Retina (tissue), 1 donor: ENCODE data around the gene HYPK.
"Not testable (repeated sequence)": the region's sequence is repeated elsewhere in the genome, so short reads cannot be mapped to it uniquely, and the experiment has no call there.

Experiments
- DNase-seq: peaks from one replicate; pipeline ENCODE4 v3.0.0-alpha.2; 2016

HYPK gene

DNA sequence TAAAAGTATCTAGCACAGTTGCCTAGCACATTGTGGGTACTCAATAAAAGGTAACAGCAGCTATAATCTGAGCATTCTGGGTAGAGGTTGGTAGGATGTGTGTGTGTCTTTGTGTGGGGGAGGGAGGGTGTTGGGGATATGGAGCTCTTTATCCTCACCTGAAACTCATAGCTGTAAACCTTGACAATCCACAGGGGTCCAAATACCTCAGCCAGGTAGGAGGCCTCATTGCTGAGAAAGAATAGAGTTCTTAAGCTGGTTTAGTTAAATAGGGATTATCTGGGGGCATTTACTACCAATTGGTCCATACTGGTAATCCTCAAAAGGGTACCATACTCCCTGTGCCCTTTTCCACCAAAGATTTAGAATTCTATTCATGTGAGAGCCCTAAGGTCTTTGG, 4.4 kb upstream of the HYPK start:
- DNase-seq = no peak

DNA sequence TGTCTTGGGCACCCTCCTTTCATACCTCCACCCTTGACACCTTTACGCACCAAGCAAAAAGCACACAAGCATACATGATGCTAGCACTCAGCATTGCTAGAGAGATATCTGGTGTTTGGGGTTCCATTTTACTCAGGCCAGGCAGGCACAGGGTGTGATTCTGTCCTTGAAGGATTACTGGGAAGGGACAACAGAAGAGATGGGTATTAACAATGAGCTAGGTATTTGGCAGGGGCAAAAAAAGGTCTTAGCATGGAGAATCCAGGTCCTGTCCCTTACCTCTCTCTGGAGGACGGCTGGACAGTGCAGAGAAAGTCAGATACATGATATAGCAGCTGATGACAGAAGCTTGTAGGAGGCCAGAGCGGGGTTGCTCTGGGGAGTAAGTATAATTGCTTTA, 3.8 kb upstream of the HYPK start:
- no peak for DNase-seq

DNA sequence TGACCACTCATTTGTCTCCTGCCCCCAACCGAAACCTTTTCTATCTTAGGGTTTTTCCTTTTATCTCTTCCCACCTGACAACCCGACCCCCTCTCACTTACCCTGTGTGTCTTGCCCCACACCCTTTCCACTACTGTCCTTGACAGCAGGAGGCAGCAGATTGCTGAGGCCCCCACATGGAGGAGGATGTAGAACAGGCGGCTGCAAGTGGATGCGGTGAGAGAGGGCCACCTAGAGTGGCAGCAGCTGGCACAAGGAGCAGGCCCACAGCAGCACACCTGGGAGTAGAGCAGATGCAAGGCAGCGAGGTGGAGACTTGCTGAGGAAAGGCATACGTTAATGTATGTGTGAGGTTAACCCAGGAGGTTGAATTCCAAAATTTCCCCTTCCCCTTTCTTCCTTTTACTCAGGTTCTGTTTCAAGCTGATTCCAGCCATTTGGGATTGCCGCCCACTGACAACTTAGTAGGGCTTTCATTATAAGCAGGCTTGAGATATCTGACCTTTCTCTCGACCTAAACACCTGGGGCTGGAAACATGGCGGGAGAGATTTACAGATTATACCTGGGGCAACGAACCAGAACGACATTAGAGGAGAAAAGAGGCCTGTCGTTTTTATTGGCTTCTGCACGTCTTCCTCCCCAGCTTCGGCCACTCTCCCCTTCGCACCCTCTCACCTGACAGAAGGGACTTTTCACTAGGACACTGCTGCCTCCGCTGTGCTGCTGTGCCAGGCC, 1.0 kb upstream of the HYPK start:
- no peak for DNase-seq

DNA sequence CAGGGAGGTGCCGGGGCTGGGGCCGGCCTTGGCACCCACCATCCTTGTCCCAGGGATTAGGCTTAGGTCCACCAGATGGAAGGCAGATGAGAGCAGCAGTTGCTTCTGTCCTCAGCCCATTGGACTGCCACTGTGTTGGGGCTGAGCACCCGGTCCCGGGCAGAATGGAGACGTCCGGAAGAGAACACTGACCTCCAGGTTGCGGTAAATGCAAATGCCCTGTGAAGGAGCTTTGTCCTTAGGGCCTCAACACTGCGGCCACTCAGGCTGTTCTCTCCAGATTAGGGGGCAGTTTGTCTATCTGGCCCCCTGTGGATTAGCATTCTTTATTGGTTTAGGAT, 484 bp upstream of the HYPK start, which contains the start of gene SERINC4:
TSS of gene SERINC4 (minus strand) at position 276 of the 341 bp plus-strand sequence. CDS start at position 42, 234 bp downstream.
- DNase-seq = no peak

DNA sequence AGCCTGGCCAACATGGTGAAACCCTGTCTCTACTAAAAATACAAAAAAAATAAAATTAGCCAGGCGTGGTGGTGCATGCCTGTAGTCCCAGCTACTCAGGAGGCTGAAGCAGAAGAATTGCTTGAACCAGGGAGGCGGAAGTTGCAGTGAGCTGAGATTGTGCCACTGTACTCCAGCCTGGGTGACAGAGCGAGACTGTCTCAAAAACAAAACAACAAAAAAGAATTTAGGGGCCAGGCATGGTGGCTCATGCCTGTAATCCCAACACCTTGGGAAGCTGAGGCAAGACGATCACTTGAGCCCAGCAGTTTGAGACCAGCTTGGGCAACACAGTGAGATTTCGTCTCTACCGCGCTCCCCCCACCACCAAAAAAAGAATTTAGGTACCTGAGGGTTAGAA, 2.3 kb downstream of the HYPK start:
- DNase-seq = not testable (repeated sequence)

DNA sequence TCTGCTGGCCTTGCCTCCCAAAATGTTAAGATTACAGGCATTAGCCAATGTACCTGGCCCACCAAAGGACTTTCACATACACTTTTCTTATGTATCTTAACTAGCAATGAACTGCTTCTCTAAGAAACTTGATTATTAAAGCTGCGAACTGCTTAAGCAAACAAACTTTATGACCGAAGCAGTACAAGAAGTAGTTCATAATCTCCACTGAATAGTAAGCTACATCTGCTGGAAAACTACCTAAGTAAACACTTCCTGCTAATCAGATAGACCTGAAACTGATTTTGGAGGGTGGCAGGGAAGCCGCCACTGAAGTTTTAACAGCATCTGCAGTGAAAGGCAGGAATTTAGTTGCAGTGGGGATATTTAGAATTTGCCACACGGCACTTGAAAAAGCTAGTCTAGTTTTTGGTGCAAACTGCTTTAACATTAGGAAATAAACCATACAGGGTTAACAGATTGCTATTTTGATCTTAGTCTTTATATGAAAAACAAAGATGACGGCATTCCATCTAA, 8.1 kb downstream of the HYPK start:
- DNase-seq = no peak

DNA sequence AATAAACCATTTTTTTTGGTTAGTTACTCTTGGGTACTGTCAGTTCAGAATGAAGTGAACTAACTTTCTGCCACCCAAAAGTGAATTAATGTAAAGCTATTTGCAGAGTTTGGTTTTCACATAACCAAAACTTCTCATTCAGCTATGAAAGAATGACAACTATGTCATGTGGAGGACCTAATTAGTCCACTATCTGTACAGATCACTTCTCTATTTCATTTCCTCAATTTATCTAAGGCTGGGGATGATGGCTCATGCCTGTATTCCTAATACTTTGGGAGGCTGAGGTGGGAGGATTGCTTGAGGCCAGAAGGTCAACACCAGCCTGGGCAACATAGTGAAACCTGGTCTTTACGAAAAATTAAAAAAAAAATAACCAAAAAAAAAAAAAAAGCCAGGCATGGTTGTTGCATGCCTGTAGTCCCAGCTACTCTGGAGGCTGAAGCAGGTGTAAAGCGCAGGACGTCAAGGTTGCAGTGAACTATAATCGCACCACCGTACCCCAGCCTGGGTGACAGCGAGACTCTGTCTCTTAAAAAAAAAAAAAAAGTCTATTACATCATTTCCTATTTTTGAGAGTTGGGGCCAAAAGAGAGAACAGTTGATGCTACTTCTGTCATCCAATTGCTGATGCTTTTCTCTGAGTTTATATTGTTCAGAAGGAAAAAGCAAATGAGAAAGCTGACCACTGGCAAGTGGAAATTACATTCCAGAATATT, 8.7 kb downstream of the HYPK start:
- DNase-seq = no peak

DNA sequence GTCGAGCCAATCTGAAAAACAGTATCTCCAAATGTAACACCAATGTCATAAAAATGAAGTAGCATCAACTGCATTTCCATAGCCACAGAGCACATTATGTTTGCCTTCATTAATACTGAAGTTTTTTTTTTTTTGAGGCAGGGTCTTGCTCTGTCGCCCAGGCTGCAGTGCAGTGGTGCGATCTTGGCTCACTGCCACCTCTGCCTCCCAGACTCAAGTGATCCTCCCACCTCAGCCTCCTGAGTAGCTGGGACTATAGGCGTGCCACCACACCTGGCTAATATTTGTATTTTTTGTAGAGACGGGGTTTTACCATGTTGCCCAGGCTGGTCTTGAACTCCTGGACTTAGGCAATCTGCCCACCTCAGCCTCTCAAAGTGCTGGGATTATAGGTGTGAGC, 14.7 kb downstream of the HYPK start:
- DNase-seq = not testable (repeated sequence)

DNA sequence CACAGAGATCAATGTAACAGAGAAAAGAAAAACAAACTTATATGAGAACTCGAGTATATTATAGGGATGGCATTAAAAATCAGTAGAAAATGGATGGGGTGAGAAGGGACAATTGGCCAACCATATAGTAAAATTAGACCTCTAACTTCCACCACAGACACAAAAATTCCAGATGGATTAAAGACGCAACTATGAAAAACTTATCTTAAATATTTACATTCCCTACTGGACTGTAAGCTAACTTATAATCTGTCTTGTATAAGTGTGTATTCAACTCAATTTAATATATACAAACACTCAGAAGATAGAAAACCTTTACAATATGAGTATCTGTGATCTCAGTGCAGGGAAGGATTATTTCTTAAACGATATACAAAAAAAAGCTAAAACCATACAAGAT, 21.1 kb downstream of the HYPK start:
- DNase-seq = no peak

DNA sequence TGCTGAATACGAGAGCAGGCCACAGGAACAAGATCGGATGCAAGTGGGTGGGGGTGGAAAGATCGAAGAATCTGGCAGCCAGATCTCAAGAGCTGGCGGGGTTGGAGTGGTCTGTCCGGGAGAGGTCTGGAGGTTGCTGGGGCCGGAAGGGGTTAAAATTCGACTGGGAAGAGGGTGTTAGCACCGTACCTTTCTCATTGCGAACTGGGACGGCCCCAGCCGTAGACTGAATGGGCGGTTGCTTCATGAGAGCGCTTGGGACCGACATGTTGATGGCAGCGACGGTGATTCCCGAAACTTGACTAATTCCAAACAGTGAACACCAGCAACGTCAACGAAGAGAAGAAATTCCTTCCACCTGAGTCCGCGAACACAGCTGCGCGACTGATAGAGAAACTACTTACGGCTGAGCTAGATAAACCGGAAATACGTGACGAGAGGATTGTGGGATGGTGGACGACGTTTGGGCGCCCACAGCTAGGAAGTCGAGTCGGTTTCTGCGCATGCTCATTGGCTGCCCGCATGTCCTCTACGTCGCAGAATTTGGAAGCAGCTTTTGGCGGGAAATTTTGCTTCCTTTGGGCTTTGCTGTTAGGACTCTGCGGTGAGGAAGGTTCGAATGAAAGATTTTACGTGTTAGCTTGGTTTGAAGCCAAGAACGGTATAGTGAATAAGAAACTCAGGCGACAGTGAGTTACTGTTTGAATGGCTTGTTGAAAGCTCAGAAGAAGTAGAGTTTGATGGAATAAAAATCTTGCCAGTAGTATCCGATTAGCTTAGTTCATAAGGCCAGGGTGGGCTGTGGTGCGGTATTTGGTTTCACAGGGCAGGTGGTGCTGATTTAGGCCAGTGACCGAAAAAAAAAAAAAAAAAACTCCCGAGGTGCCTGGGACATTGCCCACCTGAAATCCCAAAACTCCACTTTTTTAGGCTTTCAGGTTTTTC, 24.2 kb downstream of the HYPK start, which contains the start of gene MFAP1:
TSS of gene MFAP1 (minus strand) at position 389 of the 945 bp plus-strand sequence. CDS start at position 268, 121 bp downstream.
- DNase-seq = peak; percentile 94

DNA sequence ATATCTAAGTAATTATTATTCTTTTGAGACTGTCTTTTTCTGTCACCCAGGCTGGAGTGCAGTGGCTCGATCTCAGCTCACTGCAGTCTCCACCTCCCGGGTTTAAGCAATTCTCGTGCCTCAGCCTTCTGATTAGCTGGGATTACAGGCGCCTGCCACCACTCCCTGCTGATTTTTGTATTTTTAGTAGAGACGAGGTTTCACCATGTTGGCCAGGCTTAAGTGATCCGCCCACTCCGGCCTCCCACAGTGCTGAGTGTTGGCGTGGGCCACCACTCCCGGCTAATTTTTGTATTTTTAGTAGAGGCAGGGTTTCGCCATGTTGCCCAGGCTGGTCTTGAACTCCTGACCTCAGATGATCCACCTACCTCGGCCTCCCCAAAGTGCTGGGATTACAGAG, 24.9 kb downstream of the HYPK start:
- DNase-seq = not testable (repeated sequence)

DNA sequence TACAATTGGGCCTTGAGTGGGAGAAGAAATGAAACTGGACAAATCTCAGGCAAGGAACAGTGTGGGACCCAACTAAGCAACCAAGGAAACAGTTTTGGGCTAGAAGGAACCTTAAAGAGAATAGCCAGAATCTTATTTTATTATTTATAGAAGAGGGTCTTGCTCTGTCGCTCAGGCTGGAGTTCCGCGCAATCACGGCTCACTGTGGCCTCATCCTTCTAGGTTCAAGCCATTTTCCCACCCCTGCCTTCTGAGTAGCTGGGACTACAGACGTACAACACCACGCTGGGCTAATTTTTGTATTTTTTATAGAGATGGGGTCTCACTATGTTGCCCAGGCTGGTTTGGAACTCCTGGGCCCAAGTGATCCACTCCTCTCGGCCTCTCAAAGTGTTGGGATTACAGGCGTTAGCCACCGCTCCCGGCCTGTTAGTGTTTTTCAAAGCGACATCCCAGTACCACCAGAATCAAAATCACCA, 25.7 kb downstream of the HYPK start:
- no peak for DNase-seq

DNA sequence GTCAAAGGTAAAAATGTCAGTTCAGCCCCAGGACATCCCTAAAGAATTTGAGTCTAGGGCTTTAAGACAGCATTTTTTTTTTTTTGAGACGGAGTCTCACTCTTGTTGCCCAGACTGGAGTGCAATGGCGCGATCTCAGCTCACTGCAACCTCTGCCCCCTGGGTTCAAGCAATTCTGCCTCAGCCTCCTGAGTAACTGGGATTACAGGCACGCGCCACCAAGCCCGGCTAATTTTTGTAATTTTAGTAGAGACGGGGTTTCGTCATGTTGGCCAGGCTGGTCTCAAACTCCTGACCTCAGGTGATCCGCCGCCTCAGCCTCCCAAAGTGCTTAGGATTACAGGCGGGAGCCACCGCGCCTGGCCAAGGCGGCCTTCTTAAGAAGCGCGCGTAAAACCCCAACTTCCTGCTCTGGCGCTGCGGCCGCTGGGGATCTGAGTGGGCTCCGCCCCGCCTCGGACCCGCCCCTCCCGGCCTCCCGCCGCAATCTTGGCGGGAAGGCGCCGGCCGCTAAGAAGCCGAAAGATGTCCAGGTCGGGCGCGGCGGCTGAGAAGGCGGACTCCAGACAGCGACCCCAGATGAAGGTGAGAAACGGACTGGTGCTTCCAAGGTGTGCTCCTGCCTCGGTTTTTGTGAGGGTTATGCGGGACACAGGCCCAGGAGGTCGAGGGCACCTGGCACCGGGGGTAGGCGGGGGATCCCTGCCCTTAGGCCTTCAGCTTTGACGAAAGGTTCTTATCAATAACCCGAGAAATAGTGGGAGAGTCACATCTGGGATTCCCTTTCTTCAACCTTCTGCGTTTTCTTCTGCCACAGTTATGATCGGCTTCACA, 26.3 kb downstream of the HYPK start, which contains the start of gene WDR76:
TSS of gene WDR76 (plus strand) at position 495 of the 834 bp plus-strand sequence. CDS start at position 526, 31 bp downstream.
- peak; percentile 86 for DNase-seq

DNA sequence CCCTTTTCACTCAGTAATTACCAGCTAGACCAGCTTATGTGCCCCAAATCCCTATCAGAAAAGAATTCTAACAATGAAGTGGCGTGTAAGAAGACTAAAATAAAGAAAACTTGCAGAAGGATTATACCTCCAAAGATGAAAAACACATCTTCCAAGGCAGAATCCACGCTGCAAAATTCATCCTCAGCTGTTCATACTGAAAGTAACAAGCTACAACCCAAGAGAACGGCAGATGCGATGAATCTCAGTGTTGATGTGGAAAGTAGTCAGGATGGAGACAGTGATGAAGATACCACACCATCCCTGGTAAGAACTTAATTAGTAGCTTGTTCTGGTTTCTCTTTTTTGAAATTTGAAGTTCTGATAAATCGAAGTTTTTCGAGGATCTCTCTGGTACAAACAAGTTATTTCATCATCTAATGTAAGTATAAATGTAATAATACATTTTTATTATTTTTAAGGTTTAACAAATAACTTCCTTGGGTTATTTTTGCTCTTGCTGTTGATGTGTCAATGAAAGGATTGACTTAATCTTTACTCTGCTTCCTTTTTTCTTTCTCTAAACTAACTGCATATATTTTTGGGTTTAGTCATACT, 27.8 kb downstream of the HYPK start:
- DNase-seq = peak; percentile 2

DNA sequence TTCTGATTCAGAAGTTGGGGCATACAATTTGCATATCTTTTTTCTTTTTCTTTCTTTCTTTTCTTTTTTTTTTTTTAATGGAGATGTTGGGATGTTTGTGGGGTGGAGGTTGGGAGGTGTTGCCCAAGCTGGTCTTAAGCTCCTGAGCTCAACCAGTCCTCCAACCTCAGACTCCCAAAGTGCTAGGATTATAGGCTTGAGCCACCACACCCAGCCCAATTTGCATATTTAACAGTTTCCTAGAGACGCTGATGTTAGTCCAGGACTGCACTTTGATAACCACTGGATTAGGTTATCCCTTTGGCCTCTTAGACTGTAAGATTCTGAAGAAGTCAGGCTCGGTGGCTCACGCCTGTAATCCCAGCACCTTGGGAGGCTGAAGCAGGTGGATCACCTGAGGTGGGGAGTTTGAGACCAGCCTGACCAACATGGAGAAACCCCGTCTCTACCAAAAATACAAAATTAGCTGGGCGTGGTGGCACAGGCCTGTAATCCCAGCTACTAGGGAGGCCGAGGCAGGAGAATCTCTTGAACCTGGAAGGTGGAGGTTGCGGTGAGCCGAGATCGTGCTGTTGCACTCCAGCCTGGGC, 29.6 kb downstream of the HYPK start:
- DNase-seq = not testable (repeated sequence)

DNA sequence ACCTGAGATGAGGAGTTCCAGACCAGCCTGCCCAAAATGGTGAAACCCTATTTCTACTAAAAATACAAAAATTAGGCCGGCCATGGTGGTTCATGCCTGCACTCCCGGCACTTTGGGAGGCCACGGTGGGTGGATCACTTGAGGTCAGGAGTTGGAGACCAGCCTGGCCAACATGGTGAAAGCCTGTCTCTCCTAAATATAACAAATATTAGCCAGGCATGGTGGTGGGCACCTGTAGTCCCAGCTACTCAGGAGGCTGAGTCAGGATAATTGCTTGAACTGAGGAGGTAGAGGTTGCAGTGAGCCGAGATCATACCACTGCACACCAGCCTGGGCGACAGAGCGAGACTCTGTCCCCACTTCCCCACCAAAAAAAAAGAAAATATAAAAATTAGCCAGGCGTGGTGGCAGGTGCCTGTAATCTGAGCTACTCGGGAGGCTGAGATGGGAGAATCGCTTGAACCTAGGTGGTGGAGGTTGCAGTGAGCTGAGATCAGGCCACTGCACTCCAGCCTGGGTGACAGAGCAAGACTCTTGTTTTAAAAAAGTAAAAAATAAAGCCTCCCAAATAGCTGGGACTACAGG, 30.4 kb downstream of the HYPK start:
- not testable (repeated sequence) for DNase-seq

DNA sequence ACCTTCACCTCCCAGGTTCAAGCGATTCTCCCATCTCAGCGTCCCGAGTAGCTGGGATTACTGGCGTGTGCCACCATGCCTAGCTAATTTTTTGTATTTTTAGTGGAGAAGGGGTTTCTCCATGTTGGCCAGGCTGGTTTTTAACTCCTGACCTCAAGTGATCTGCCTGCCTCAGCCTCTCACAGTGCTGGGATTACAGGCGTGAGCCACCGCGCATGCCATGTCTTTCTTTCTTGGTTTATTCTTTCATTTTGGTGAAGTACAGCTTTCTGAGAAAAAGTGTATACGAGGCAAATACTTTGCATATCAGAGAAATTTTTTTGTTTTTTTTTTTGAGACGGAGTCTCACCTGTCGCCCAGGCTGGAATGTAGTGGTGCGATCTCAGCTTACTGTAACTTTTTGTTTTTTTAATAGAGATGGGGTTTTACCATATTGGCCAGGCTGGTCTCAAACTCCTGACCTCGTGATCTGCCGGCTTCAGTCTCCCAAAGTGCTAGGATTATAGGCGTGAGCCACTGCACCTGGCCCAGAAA, 31.2 kb downstream of the HYPK start:
- not testable (repeated sequence) for DNase-seq

DNA sequence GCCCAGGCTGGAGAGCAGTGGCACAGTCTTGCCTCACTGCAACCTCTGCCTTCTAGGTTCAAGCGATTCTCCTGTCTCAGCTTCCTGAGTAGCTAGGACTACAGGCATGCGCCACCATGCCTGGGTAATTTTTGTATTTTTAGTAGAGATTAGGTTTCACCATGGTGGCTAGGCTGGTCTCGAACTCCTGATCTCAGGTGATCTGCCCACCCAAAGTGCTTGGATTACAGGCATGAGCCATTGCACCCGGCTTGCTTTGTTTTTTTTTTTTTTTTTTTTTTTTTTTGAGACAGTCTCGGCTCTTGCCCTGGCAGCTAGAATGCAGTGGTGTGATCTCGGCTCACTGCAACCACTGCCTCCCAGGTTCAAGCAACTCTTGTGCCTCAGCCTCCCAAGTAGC, 32.1 kb downstream of the HYPK start:
- DNase-seq = not testable (repeated sequence)

DNA sequence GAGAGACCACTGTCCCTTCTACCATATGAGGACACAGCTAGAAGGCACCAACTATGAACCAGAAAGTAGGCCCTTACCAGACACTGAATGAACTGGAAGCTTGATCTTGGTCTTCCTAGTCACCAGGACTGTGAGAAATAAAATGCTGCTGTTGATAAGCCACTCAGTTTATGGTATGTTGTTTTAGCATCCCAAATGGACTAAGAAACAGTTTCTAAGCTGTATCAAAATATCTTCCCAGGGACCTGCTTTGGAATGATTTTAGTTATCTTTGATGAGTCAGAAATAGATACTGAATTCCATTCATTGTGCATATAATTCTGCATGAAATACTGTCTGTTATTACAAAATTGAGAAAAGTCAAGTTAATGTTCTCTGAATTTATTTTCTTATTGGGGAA, 45.0 kb downstream of the HYPK start:
- DNase-seq = no peak

DNA sequence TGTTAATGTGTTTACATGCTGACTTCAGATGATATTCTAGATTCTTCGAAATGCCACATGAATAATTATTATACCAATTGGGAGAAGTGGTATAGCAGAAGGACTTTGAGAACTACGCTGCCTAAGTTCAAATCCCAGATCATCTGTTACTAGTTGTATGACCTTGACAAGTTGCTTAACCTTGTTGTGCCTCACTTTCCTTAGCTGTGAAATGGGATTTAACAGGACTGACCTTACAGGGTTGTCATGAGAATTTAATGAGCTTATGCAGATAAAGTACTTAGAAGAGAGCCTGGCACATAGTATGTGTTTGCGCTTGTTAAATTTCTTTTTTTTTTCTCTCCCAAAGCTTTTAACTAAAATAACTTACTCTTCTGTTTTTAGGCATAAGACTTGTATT, 50.9 kb downstream of the HYPK start:
- no peak for DNase-seq
